CD4-positive, alpha-beta T cell (primary cell): ENCODE results near the gene ASRGL1. TPM values are rescaled to one million over a fixed set of nuclear protein-coding genes. Genes with fewer than 3 reads are reported as not detected.

Source experiments
- ATAC-seq: fragments of 200-7000 bp; cut with Tn5 transposase; one replicate; pipeline ENCODE4 v1.10.0; 2022; ENCODE audit warnings: mild to moderate bottlenecking; ENCODE audit not compliant: poor library complexity
- CTCF ChIA-PET: fragments of 350-600 bp; sonication (Branson Sonifier 250); formaldehyde crosslinking; loops from one replicate; lab custom pipeline; 2021; ENCODE audit warnings: antibody characterized with exemption, inconsistent platforms; lab: Charles Lee
- POLR2A ChIA-PET: fragments of 350-600 bp; sonication (Branson Sonifier 250); formaldehyde crosslinking; loops from one replicate; lab custom pipeline; 2021; ENCODE audit warnings: antibody characterized with exemption, inconsistent platforms; lab: Charles Lee
- DNase-seq, 14 experiments: peaks; one replicate each; pipeline ENCODE4 v3.0.0-alpha.2; 2013 to 2020; ENCODE audit warnings: mixed read lengths in 2 of 14
- H3K27ac ChIP-seq, 2 donors: one replicate each; pipeline versions ENCODE4 v1.5.1 to v1.7.0; 2013; ENCODE audit warnings: low read length in 2 of 2, low read depth in 1 of 2, mild to moderate bottlenecking in 1 of 2
- H3K27me3 ChIP-seq, 2 experiments: 1 replicate in 1 of 2; 2 replicates in 1 of 2; pipeline versions ENCODE4 v1.6.1 to v1.7.0; 2013; ENCODE audit warnings: low read length in 2 of 2, control low read depth in 1 of 2, mild to moderate bottlenecking in 1 of 2, moderate library complexity in 1 of 2; ENCODE audit not compliant: insufficient read depth in 2 of 2, control insufficient read depth in 1 of 2
- H3K36me3 ChIP-seq: one replicate; pipeline ENCODE4 v1.6.1; 2013; ENCODE audit warnings: low read length, control low read depth; ENCODE audit not compliant: insufficient read depth
- H3K4me1 ChIP-seq: one replicate; pipeline ENCODE4 v1.6.1; 2013; ENCODE audit warnings: low read length, control low read depth; ENCODE audit not compliant: insufficient read depth
- H3K4me3 ChIP-seq: one replicate; pipeline ENCODE4 v1.5.1; 2013; ENCODE audit warnings: mild to moderate bottlenecking, low read length, moderate library complexity
- H3K9me3 ChIP-seq, 2 experiments: 1 replicate in 1 of 2; 2 replicates in 1 of 2; pipeline versions ENCODE4 v1.6.1 to v1.7.0; 2013; ENCODE audit warnings: low read length in 2 of 2, mild to moderate bottlenecking in 2 of 2, control low read depth in 1 of 2, moderate library complexity in 1 of 2; ENCODE audit not compliant: control insufficient read depth in 1 of 2, insufficient read depth in 1 of 2
- H3K27ac Mint-ChIP-seq: one replicate; pipeline ENCODE4 v1.8.0; 2020; ENCODE audit warnings: mixed read lengths
- H3K27me3 Mint-ChIP-seq: one replicate; pipeline ENCODE4 v1.8.0; 2021; ENCODE audit warnings: mixed read lengths
- H3K36me3 Mint-ChIP-seq: one replicate; pipeline ENCODE4 v1.8.0; 2021; ENCODE audit warnings: low read depth, mixed read lengths
- H3K4me1 Mint-ChIP-seq: one replicate; pipeline ENCODE4 v1.8.0; 2021; ENCODE audit warnings: low read depth, mixed read lengths
- H3K4me3 Mint-ChIP-seq: one replicate; pipeline ENCODE4 v1.8.0; 2020; ENCODE audit warnings: mild to moderate bottlenecking, mixed read lengths
- H3K9me3 Mint-ChIP-seq: one replicate; pipeline ENCODE4 v1.8.0; 2020; ENCODE audit warnings: mixed read lengths
- intact Hi-C, 2 experiments: fragments of 100-400 bp; cut with DNase I in 1 of 2; cut with micrococcal nuclease in 1 of 2; formaldehyde crosslinking; loops; one replicate each; pipeline versions ENCODE4 v1.15.1 to v1.9.0; 2023 to 2025; cut with DNase I, micrococcal nuclease
- total RNA-seq, 174 experiments: library from RNA in 2 of 174; stranded (reverse) in 2 of 174; gene quantifications; one replicate each; pipeline ENCODE4 v1.2.3 and lab custom pipeline; 2021 to 2026
- TF ChIP-seq, protein P1 (sequence below): fragments of 200-600 bp; IDR thresholded peaks from one replicate; pipeline ENCODE4 v1.8.0; 2022; ENCODE audit warnings: antibody characterized with exemption, mild to moderate bottlenecking

ASRGL1 gene
- total RNA-seq, 2 experiments from 2014 or later: 0.74 to 0.81 TPM

DNA sequence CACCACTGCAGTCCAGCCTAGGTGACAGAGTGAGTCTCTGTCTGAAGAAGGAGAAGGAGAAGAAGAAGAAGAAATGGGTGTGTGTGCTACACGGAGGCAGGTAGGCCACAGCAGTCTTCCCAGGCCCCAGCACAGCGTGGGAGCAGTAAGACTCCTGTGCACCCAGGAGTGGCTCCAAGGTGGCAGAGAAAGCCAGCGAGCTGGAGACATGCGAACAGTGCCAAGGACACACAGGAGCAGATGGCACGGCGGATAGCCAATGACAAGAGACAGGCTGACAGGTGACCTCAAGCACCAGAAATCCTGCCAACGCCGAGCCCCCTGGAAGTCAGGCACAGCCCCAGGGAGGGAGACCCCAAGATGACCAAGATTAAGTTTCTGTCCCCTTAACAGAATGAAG is 72.6 kb downstream of the ASRGL1 start:
- POLR2A ChIA-PET: no interaction called here
- Histone ChIP-seq H3K27me3 (no peaks in the 10 kb centered on the region), H3K4me3 (no peak overlapping the region), H3K27ac (no peak overlapping the region), H3K4me1 (no peaks in the 10 kb centered on the region), H3K36me3 (no peaks in the 10 kb centered on the region), H3K9me3 (no peaks in the 10 kb centered on the region)
- Mint-ChIP-seq H3K27ac (no peak overlapping the region), H3K4me3 (no peak overlapping the region), H3K27me3 (no peaks in the 10 kb centered on the region), H3K36me3 (no peaks in the 10 kb centered on the region), H3K9me3 (no peaks in the 10 kb centered on the region), H3K4me1 (no peaks in the 10 kb centered on the region)
- TF ChIP-seq, protein P1, sequence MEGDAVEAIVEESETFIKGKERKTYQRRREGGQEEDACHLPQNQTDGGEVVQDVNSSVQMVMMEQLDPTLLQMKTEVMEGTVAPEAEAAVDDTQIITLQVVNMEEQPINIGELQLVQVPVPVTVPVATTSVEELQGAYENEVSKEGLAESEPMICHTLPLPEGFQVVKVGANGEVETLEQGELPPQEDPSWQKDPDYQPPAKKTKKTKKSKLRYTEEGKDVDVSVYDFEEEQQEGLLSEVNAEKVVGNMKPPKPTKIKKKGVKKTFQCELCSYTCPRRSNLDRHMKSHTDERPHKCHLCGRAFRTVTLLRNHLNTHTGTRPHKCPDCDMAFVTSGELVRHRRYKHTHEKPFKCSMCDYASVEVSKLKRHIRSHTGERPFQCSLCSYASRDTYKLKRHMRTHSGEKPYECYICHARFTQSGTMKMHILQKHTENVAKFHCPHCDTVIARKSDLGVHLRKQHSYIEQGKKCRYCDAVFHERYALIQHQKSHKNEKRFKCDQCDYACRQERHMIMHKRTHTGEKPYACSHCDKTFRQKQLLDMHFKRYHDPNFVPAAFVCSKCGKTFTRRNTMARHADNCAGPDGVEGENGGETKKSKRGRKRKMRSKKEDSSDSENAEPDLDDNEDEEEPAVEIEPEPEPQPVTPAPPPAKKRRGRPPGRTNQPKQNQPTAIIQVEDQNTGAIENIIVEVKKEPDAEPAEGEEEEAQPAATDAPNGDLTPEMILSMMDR: no peak
- ATAC-seq (no peak), DNase-seq (no peak)
- CTCF ChIA-PET: interaction anchor here (0.7 kb wide), 1 partner anchor 9 kb away, joined by 4 read pairs; no protein-coding TSS in a partner anchor
- intact Hi-C loops: no loop called here

DNA sequence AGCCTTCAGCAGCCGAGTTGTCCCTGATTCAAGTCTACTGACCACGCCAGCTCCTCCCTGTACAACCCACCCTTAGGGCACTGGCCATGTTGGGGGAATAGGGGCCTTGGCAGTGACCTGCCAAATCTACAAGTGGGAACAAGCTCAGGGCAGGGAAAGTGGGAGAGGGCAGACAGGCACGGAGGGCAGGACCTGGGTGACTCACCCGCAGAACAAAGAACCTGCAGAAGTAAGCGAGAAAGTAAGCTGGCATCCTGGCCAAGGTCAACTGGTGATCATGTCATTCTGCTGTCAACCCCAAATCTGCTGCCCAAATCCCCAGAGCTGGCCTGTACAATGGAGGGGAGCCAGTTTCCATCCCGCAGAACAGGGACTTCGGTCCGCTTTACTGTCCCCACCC is 73.7 kb downstream of the ASRGL1 start:
- intact Hi-C loops: no loop called here
- no peaks in the 10 kb centered on the region for H3K4me1 Mint-ChIP-seq
- no peak overlapping the region for H3K27ac Mint-ChIP-seq
- no peaks in the 10 kb centered on the region for H3K36me3 Mint-ChIP-seq
- DNase-seq (no peak), ATAC-seq (no peak)
- TF ChIP-seq, protein P1: no peak
- H3K27me3 Mint-ChIP-seq: no peaks in the 10 kb centered on the region
- H3K4me3 Mint-ChIP-seq: no peak overlapping the region
- Histone ChIP-seq H3K4me1 (no peaks in the 10 kb centered on the region), H3K4me3 (no peak overlapping the region), H3K27me3 (no peaks in the 10 kb centered on the region), H3K9me3 (no peaks in the 10 kb centered on the region), H3K36me3 (no peaks in the 10 kb centered on the region), H3K27ac (no peak overlapping the region)
- ChIA-PET POLR2A (no interaction called here), CTCF (no interaction called here)
- H3K9me3 Mint-ChIP-seq: no peaks in the 10 kb centered on the region

DNA sequence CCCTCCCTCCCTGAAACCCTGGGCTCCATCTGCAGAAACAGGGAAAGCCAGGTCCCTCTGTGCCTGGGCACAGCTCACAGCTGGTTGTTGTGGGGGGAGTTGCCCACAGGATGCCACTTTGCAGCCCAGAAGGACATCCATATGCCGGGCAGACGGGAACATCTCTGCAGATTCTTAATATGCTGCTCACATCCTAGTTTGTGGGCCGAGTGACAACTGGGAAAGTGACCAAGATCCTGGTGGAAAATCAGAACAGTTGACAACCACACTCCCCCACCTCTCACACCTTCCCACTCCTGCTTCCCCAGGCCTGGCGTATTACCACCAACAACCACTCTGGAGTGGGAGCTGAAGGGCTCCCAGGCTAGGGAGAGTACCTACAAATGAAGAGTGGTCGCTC is 74.3 kb downstream of the ASRGL1 start:
- TF ChIP-seq, protein P1: no peak
- Mint-ChIP-seq H3K27ac (no peak overlapping the region), H3K36me3 (no peaks in the 10 kb centered on the region), H3K9me3 (no peaks in the 10 kb centered on the region), H3K4me3 (no peak overlapping the region), H3K4me1 (no peaks in the 10 kb centered on the region), H3K27me3 (no peaks in the 10 kb centered on the region)
- CTCF ChIA-PET: no interaction called here
- Histone ChIP-seq H3K4me3 (no peak overlapping the region), H3K9me3 (no peaks in the 10 kb centered on the region), H3K27me3 (no peaks in the 10 kb centered on the region), H3K36me3 (no peaks in the 10 kb centered on the region), H3K4me1 (no peaks in the 10 kb centered on the region), H3K27ac (no peak overlapping the region)
- no peak for ATAC-seq
- POLR2A ChIA-PET: no interaction called here
- no peak for DNase-seq
- intact Hi-C loops: no loop called here
